HG03139 (cell line): ENCODE results near the gene KMT5B.
"Not testable (repeated sequence)": the region's sequence is repeated elsewhere in the genome, so short reads cannot be mapped to it uniquely, and the experiment has no call there.

Experiments
- ATAC-seq: cut with Tn5 transposase; IDR thresholded peaks from one replicate; pipeline ENCODE4 v1.9.1; 2021; ENCODE audit not compliant: unreplicated experiment

The KMT5B gene

GRCh38 chr11:68213135-68213515, at the start of gene KMT5B:
KMT5B (minus strand) TSS chr11:68213296; CDS start chr11:68190076, 23,220 bp downstream.
- ATAC-seq = no peak

GRCh38 chr11:68262544-68262827, 49.4 kb upstream of the KMT5B start:
- no peak for ATAC-seq

- ATAC-seq = no peak
These were observed 48.9 kb upstream of the KMT5B start for GRCh38 chr11:68261749-68262543.

GRCh38 chr11:68261006-68261405, 47.9 kb upstream of the KMT5B start:
- ATAC-seq = no peak

- ATAC-seq = no peak
These were observed 47.4 kb upstream of the KMT5B start for GRCh38 chr11:68260484-68260883.

GRCh38 chr11:68259122-68259959, 46.2 kb upstream of the KMT5B start:
- ATAC-seq = no peak

GRCh38 chr11:68258363-68258765, 45.3 kb upstream of the KMT5B start:
- ATAC-seq = no peak

GRCh38 chr11:68257477-68258362, 44.6 kb upstream of the KMT5B start:
- no peak for ATAC-seq

GRCh38 chr11:68256331-68256741, 43.2 kb upstream of the KMT5B start:
- ATAC-seq = no peak

GRCh38 chr11:68255526-68255925, 42.4 kb upstream of the KMT5B start:
- ATAC-seq = no peak

GRCh38 chr11:68254421-68254820, 41.3 kb upstream of the KMT5B start:
- ATAC-seq = no peak

- ATAC-seq = no peak
These were observed 38.7 kb upstream of the KMT5B start for GRCh38 chr11:68251765-68252164.

- not testable (repeated sequence) for ATAC-seq
These were observed 31.8 kb upstream of the KMT5B start for GRCh38 chr11:68244912-68245311.

- ATAC-seq = not testable (repeated sequence)
These were observed 30.8 kb upstream of the KMT5B start for GRCh38 chr11:68243847-68244246.

GRCh38 chr11:68242616-68243015, 29.5 kb upstream of the KMT5B start:
- no peak for ATAC-seq

GRCh38 chr11:68231621-68232020, 18.5 kb upstream of the KMT5B start:
- no peak for ATAC-seq

- ATAC-seq = no peak
These were observed 16.5 kb upstream of the KMT5B start for GRCh38 chr11:68229601-68230000.

- no peak for ATAC-seq
These were observed 13.3 kb upstream of the KMT5B start for GRCh38 chr11:68226421-68226820.

- no peak for ATAC-seq
These were observed 11.5 kb upstream of the KMT5B start for GRCh38 chr11:68224606-68225005.

GRCh38 chr11:68223275-68223674, 10.2 kb upstream of the KMT5B start:
- ATAC-seq = no peak

- no peak for ATAC-seq
These were observed 8.3 kb upstream of the KMT5B start for GRCh38 chr11:68221406-68221805.
